SK-N-SH (cell line): ENCODE measurements around the gene NOP58.

ENCODE experiments used
- CHD2 ChIP-seq: fragments of 150-350 bp; IDR thresholded peaks from 2 replicates; pipeline ENCODE4 v1.6.1; 2018; ENCODE audit warnings: low read length; ENCODE audit not compliant: partially characterized antibody
- ELF1 ChIP-seq: IDR thresholded peaks from 2 replicates; pipeline ENCODE4 v1.4.0; 2012
- FOSL2 ChIP-seq: IDR thresholded peaks from 2 replicates; pipeline ENCODE4 v1.4.0; 2012; ENCODE audit warnings: low read depth, mild to moderate bottlenecking, moderate library complexity, borderline replicate concordance
- MXI1 ChIP-seq: IDR thresholded peaks from 2 replicates; pipeline ENCODE4 v1.6.1; 2012; ENCODE audit warnings: mild to moderate bottlenecking, low read depth, low read length, improper control_type of control experiment
- POLR2AphosphoS5 ChIP-seq: IDR thresholded peaks from 2 replicates; pipeline ENCODE4 v1.6.1; 2012; ENCODE audit warnings: low read depth, low read length
- RAD21 ChIP-seq: IDR thresholded peaks from 2 replicates; pipeline ENCODE4 v1.6.1; 2012; ENCODE audit warnings: mild to moderate bottlenecking, low read length
- TAF1 ChIP-seq: IDR thresholded peaks from 2 replicates; pipeline ENCODE4 v1.6.1; 2012; ENCODE audit warnings: low read depth, mild to moderate bottlenecking, low read length, moderate library complexity, borderline replicate concordance
- TF ChIP-seq, protein P1 (sequence below): fragments of 200-600 bp; sonication (generic); IDR thresholded peaks from 2 replicates; pipeline ENCODE4 v1.6.1; 2017; ENCODE audit warnings: antibody characterized with exemption, mild to moderate bottlenecking, moderate library complexity
- TF ChIP-seq, protein P2 (sequence below): fragments of 150-350 bp; IDR thresholded peaks from 2 replicates; pipeline ENCODE4 v1.6.1; 2016; ENCODE audit warnings: mild to moderate bottlenecking, low read depth, low read length
- TF ChIP-seq, protein P3 (sequence below): IDR thresholded peaks from 2 replicates; pipeline ENCODE4 v1.4.0; 2012; ENCODE audit warnings: low read depth, borderline replicate concordance
- TF ChIP-seq, protein P4 (sequence below): IDR thresholded peaks from 2 replicates; pipeline ENCODE4 v1.6.1; 2012; ENCODE audit warnings: mild to moderate bottlenecking, low read depth, low read length, moderate library complexity

DNA sequence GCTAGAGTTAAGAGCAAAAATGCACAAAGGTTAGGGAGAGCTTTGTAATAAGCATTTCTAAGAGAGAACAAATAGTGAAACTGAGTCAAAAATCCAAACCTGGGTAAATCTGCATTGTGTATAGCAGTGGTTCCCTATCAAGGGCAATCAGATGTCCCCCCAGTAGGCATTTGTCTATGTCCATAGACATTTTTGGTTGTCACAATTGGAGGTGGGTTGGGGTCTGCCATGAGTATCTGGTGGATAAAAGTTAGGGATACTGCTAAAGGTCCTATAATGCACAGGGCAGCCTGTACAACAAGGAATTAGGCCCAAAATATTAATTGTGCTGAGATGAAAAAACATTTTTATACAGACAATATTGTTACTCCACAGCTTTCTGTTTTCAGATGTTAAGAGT is 21.0 kb downstream of the NOP58 start:
- TF ChIP-seq POLR2AphosphoS5 = no peak
- TF ChIP-seq, protein P1, sequence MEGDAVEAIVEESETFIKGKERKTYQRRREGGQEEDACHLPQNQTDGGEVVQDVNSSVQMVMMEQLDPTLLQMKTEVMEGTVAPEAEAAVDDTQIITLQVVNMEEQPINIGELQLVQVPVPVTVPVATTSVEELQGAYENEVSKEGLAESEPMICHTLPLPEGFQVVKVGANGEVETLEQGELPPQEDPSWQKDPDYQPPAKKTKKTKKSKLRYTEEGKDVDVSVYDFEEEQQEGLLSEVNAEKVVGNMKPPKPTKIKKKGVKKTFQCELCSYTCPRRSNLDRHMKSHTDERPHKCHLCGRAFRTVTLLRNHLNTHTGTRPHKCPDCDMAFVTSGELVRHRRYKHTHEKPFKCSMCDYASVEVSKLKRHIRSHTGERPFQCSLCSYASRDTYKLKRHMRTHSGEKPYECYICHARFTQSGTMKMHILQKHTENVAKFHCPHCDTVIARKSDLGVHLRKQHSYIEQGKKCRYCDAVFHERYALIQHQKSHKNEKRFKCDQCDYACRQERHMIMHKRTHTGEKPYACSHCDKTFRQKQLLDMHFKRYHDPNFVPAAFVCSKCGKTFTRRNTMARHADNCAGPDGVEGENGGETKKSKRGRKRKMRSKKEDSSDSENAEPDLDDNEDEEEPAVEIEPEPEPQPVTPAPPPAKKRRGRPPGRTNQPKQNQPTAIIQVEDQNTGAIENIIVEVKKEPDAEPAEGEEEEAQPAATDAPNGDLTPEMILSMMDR = no peak
- no peak for TF ChIP-seq CHD2
- no peak for TF ChIP-seq FOSL2
- TF ChIP-seq TAF1 = no peak
- no peak for TF ChIP-seq MXI1
- TF ChIP-seq RAD21 = no peak
- TF ChIP-seq ELF1 = no peak
- TF ChIP-seq, protein P2, sequence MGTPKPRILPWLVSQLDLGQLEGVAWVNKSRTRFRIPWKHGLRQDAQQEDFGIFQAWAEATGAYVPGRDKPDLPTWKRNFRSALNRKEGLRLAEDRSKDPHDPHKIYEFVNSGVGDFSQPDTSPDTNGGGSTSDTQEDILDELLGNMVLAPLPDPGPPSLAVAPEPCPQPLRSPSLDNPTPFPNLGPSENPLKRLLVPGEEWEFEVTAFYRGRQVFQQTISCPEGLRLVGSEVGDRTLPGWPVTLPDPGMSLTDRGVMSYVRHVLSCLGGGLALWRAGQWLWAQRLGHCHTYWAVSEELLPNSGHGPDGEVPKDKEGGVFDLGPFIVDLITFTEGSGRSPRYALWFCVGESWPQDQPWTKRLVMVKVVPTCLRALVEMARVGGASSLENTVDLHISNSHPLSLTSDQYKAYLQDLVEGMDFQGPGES = no peak
- TF ChIP-seq, protein P3, sequence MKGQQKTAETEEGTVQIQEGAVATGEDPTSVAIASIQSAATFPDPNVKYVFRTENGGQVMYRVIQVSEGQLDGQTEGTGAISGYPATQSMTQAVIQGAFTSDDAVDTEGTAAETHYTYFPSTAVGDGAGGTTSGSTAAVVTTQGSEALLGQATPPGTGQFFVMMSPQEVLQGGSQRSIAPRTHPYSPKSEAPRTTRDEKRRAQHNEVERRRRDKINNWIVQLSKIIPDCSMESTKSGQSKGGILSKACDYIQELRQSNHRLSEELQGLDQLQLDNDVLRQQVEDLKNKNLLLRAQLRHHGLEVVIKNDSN = no peak
- TF ChIP-seq, protein P4, sequence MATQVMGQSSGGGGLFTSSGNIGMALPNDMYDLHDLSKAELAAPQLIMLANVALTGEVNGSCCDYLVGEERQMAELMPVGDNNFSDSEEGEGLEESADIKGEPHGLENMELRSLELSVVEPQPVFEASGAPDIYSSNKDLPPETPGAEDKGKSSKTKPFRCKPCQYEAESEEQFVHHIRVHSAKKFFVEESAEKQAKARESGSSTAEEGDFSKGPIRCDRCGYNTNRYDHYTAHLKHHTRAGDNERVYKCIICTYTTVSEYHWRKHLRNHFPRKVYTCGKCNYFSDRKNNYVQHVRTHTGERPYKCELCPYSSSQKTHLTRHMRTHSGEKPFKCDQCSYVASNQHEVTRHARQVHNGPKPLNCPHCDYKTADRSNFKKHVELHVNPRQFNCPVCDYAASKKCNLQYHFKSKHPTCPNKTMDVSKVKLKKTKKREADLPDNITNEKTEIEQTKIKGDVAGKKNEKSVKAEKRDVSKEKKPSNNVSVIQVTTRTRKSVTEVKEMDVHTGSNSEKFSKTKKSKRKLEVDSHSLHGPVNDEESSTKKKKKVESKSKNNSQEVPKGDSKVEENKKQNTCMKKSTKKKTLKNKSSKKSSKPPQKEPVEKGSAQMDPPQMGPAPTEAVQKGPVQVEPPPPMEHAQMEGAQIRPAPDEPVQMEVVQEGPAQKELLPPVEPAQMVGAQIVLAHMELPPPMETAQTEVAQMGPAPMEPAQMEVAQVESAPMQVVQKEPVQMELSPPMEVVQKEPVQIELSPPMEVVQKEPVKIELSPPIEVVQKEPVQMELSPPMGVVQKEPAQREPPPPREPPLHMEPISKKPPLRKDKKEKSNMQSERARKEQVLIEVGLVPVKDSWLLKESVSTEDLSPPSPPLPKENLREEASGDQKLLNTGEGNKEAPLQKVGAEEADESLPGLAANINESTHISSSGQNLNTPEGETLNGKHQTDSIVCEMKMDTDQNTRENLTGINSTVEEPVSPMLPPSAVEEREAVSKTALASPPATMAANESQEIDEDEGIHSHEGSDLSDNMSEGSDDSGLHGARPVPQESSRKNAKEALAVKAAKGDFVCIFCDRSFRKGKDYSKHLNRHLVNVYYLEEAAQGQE = no peak
